Calu3 (cell line): ENCODE results near the gene IGFBP2. TPM values are rescaled to one million over a fixed set of nuclear protein-coding genes. Genes with fewer than 3 reads are reported as not detected.
A peak's percentile ranks its signal among the peaks of the same experiment; 100 is the strongest.

Experiments used
- BruUV-seq: library from RNA; stranded (reverse); fragments of 400-500 nt; replicated peaks from 2 replicates; lab custom pipeline; 2021; lab: Mats Ljungman, UMichigan
- CTCF ChIA-PET: fragments of 300-600 bp; sonication (Branson Sonifier 250); formaldehyde crosslinking; loops from one replicate; lab custom pipeline; 2022; ENCODE audit warnings: antibody characterized with exemption; lab: Charles Lee
- DNase-seq: peaks from one replicate; pipeline ENCODE4 v3.0.0; 2022
- H3K27ac Mint-ChIP-seq: one replicate; pipeline ENCODE4 v1.8.0; 2022; ENCODE audit warnings: mixed read lengths; ENCODE audit not compliant: unreplicated experiment
- H3K27me3 Mint-ChIP-seq: one replicate; pipeline ENCODE4 v1.8.0; 2022; ENCODE audit warnings: mixed read lengths; ENCODE audit not compliant: unreplicated experiment
- H3K36me3 Mint-ChIP-seq: one replicate; pipeline ENCODE4 v1.8.0; 2022; ENCODE audit warnings: mild to moderate bottlenecking, moderate library complexity, mixed read lengths; ENCODE audit not compliant: insufficient read depth, unreplicated experiment
- H3K4me1 Mint-ChIP-seq: one replicate; pipeline ENCODE4 v1.8.0; 2022; ENCODE audit warnings: mild to moderate bottlenecking, low read depth, mixed read lengths; ENCODE audit not compliant: unreplicated experiment
- H3K4me3 Mint-ChIP-seq: one replicate; pipeline ENCODE4 v1.8.0; 2022; ENCODE audit warnings: mild to moderate bottlenecking, low read depth, moderate library complexity, mixed read lengths; ENCODE audit not compliant: unreplicated experiment
- H3K9me3 Mint-ChIP-seq: one replicate; pipeline ENCODE4 v1.8.0; 2022; ENCODE audit warnings: low read depth, mixed read lengths; ENCODE audit not compliant: unreplicated experiment
- CTCF ChIP-seq: fragments of 200-600 bp; IDR thresholded peaks from one replicate; pipeline ENCODE4 v1.8.0; 2022; ENCODE audit warnings: antibody characterized with exemption; ENCODE audit not compliant: unreplicated experiment
- intact Hi-C: fragments of 100-400 bp; cut with micrococcal nuclease; formaldehyde crosslinking; loops from one replicate; pipeline ENCODE4 v1.10.0; 2022; ENCODE audit not compliant: unreplicated experiment
- total RNA-seq: library from RNA; stranded (reverse); gene quantifications from 2 replicates; pipeline ENCODE4 v1.2.3, GENCODE V29; 2022

IGFBP2 gene
- total RNA-seq, 1 experiment from 2014 or later = 175 TPM

GRCh38 chr2:216694082-216694825 lies 61.0 kb downstream of the IGFBP2 start:
- BruUV-seq = no TSS peak
- H3K27ac Mint-ChIP-seq = no peak overlapping the region
- H3K9me3 Mint-ChIP-seq = no peaks in the 10 kb centered on the region
- peaks cover 14% of the 10 kb centered on the region for H3K36me3 Mint-ChIP-seq
- CTCF ChIA-PET = interaction anchor here (1.0 to 1.9 kb wide), 2 partner anchors 472 to 999 kb away, joined by 3 to 7 read pairs; no protein-coding TSS in a partner anchor
- H3K4me3 Mint-ChIP-seq = no peak overlapping the region
- intact Hi-C loops = loop anchor here (10.0 kb wide), 2 partner anchors 291 to 411 kb away; no protein-coding TSS in a partner anchor
- no peak for DNase-seq
- no peaks in the 10 kb centered on the region for H3K27me3 Mint-ChIP-seq
- no peak for TF ChIP-seq CTCF
- H3K4me1 Mint-ChIP-seq = peaks cover 58% of the 10 kb centered on the region

GRCh38 chr2:216694826-216695217 lies 61.6 kb downstream of the IGFBP2 start:
- CTCF ChIA-PET = interaction anchor here (0.6 to 1.4 kb wide), 9 partner anchors 41 to 1018 kb away, joined by 3 to 7 read pairs (median 5); no protein-coding TSS in a partner anchor
- Mint-ChIP-seq H3K9me3 (no peaks in the 10 kb centered on the region), H3K36me3 (peaks cover 14% of the 10 kb centered on the region), H3K4me3 (no peak overlapping the region), H3K4me1 (peaks cover 57% of the 10 kb centered on the region), H3K27ac (no peak overlapping the region), H3K27me3 (no peaks in the 10 kb centered on the region)
- intact Hi-C loops = loop anchor here (5.0 to 10.0 kb wide), 5 partner anchors 290 to 1017 kb away; no protein-coding TSS in a partner anchor
- BruUV-seq = no TSS peak
- DNase-seq = no peak
- no peak for TF ChIP-seq CTCF

GRCh38 chr2:216695401-216695821 lies 62.2 kb downstream of the IGFBP2 start, which contains the start of gene IGFBP5:
Gene IGFBP5 (minus strand): TSS chr2:216695549. CDS start chr2:216694775, 774 bp downstream.
- CTCF ChIA-PET = interaction anchor here (0.6 to 1.4 kb wide), 10 partner anchors 42 to 1019 kb away, joined by 3 to 7 read pairs (median 5); no protein-coding TSS in a partner anchor
- no peak within 1 kb of the TSS for H3K4me3 Mint-ChIP-seq
- no TSS peak for BruUV-seq
- H3K4me1 Mint-ChIP-seq = peaks cover 51% of the 10 kb centered on the region
- peaks cover 14% of the 10 kb centered on the region for H3K36me3 Mint-ChIP-seq
- no peak within 1 kb of the TSS for H3K27ac Mint-ChIP-seq
- intact Hi-C loops = loop anchor here (5.0 to 10.0 kb wide), 5 partner anchors 289 to 1017 kb away; no protein-coding TSS in a partner anchor
- H3K9me3 Mint-ChIP-seq = no peaks in the 10 kb centered on the region
- DNase-seq = peak; percentile 69
- no peaks in the 10 kb centered on the region for H3K27me3 Mint-ChIP-seq
- TF ChIP-seq CTCF = no peak

- intact Hi-C loops = loop anchor here (5.0 to 10.0 kb wide), 5 partner anchors 288 to 1016 kb away; no protein-coding TSS in a partner anchor
- no TSS peak for BruUV-seq
- Mint-ChIP-seq H3K27me3 (no peaks in the 10 kb centered on the region), H3K4me1 (peaks cover 44% of the 10 kb centered on the region), H3K27ac (no peak overlapping the region), H3K36me3 (peaks cover 14% of the 10 kb centered on the region), H3K4me3 (no peak overlapping the region), H3K9me3 (no peaks in the 10 kb centered on the region)
- DNase-seq = no peak
- no peak for TF ChIP-seq CTCF
- CTCF ChIA-PET = interaction anchor here (1.4 kb wide), 1 partner anchor 62 kb away, joined by 7 read pairs; no protein-coding TSS in a partner anchor
Observed at GRCh38 chr2:216696321-216696720, 63.1 kb downstream of the IGFBP2 start.
